GM23248 (cell line): ENCODE data around the gene GIT1.

Experiments used
- EZH2 ChIP-seq: fragments of 200-600 bp; sonication (generic); IDR thresholded peaks from 2 replicates; pipeline ENCODE4 v1.6.1; 2018; ENCODE audit warnings: antibody characterized with exemption, mild to moderate bottlenecking; ENCODE audit not compliant: insufficient read depth, poor library complexity, severe bottlenecking
- EZH2phosphoT487 ChIP-seq: fragments of 200-600 bp; sonication (generic); IDR thresholded peaks from 2 replicates; pipeline ENCODE4 v1.6.1; 2018; ENCODE audit warnings: antibody characterized with exemption, moderate library complexity, mild to moderate bottlenecking, low read depth; ENCODE audit not compliant: insufficient read depth

DNA sequence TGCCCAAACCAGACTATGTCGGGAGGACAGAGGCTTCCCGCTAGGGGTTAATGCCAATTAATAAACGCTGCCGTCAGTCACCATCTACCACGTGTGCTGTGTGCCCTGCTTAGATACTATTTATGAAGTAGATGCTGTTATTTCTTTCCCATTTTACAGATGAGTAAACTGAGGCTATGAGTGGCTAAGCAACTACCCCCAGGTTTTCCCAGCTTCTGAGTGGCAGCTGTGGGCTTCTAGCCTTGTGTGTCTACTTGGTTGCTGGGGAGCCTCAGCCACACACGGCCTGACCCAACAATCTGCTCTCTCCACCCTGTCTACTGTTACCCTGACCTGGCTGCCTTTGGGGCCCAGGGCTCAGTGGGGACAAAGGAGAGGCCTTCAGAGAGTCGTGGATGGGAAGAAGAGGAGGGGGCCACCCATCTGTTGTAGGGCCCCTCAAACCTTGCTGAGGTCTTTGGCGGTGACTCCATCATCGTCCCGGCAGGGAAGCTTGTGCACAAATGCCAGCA, 7.1 kb downstream of the GIT1 start:
- TF ChIP-seq EZH2 (no peak), EZH2phosphoT487 (no peak)
